GM23338 (cell line): ENCODE data around the gene GCFC2. TPM values are rescaled to one million over a fixed set of nuclear protein-coding genes. Genes with fewer than 3 reads are reported as not detected.

Experiments used
- ATAC-seq: fragments of 200-7000 bp; cut with Tn5 transposase; 3 replicates; pipeline ENCODE4 v1.9.1; 2020
- DNase-seq: peaks from one replicate; pipeline ENCODE4 v3.0.0-alpha.2; 2015; ENCODE audit warnings: low spot score
- H2AFZ ChIP-seq: fragments of 200-600 bp; sonication (generic); 2 replicates; pipeline ENCODE4 v1.8.0; 2016; ENCODE audit warnings: antibody characterized with exemption, mild to moderate bottlenecking, moderate library complexity
- H3F3A ChIP-seq: fragments of 200-600 bp; sonication (generic); replicated peaks from 2 replicates; pipeline ENCODE4 v1.8.0; 2017; ENCODE audit warnings: antibody characterized with exemption, mixed run types, low read depth
- H3K27ac ChIP-seq: fragments of 200-600 bp; sonication (generic); 2 replicates; pipeline ENCODE4 v1.6.1; 2016; ENCODE audit warnings: low read depth
- H3K27me3 ChIP-seq: fragments of 200-600 bp; sonication (generic); 2 replicates; pipeline ENCODE4 v1.8.0; 2016; ENCODE audit warnings: mild to moderate bottlenecking, mixed run types, moderate library complexity; ENCODE audit not compliant: insufficient read depth
- H3K36me3 ChIP-seq: fragments of 200-600 bp; sonication (generic); 2 replicates; pipeline ENCODE4 v1.8.0; 2016; ENCODE audit warnings: mild to moderate bottlenecking; ENCODE audit not compliant: insufficient read depth
- H3K4me1 ChIP-seq: fragments of 200-600 bp; sonication (generic); 2 replicates; pipeline ENCODE4 v1.8.0; 2016; ENCODE audit warnings: mild to moderate bottlenecking, moderate library complexity; ENCODE audit not compliant: insufficient read depth
- H3K4me2 ChIP-seq: fragments of 200-600 bp; sonication (generic); 2 replicates; pipeline ENCODE4 v1.7.1; 2017; ENCODE audit warnings: mixed run types
- H3K4me3 ChIP-seq: fragments of 200-600 bp; sonication (generic); 2 replicates; pipeline ENCODE4 v1.6.1; 2016; ENCODE audit warnings: mixed run types
- H3K79me2 ChIP-seq: fragments of 200-600 bp; sonication (generic); replicated peaks from 2 replicates; pipeline ENCODE4 v1.8.0; 2017; ENCODE audit warnings: mild to moderate bottlenecking; ENCODE audit not compliant: insufficient read depth
- H3K9me2 ChIP-seq: fragments of 200-600 bp; sonication (generic); 2 replicates; pipeline ENCODE4 v1.8.0; 2017; ENCODE audit not compliant: insufficient read depth
- H4K20me1 ChIP-seq: fragments of 200-600 bp; sonication (generic); replicated peaks from 2 replicates; pipeline ENCODE4 v1.8.0; 2017; ENCODE audit warnings: mild to moderate bottlenecking; ENCODE audit not compliant: insufficient read depth
- H3K27ac Mint-ChIP-seq: 2 replicates; pipeline ENCODE4 v1.8.0; 2020; ENCODE audit warnings: inconsistent platforms, mild to moderate bottlenecking, moderate library complexity, mixed read lengths
- H3K27me3 Mint-ChIP-seq: 3 replicates; pipeline ENCODE4 v1.8.0; 2022; ENCODE audit warnings: low read depth, mild to moderate bottlenecking, moderate library complexity, mixed read lengths, inconsistent platforms; ENCODE audit not compliant: insufficient read depth, poor library complexity
- H3K36me3 Mint-ChIP-seq: 3 replicates; pipeline ENCODE4 v1.8.0; 2021; ENCODE audit warnings: low read depth, mild to moderate bottlenecking, inconsistent platforms, moderate library complexity, mixed read lengths
- H3K4me1 Mint-ChIP-seq: 3 replicates; pipeline ENCODE4 v1.8.0; 2020; ENCODE audit warnings: mild to moderate bottlenecking, inconsistent platforms, mixed read lengths
- H3K4me3 Mint-ChIP-seq: 3 replicates; pipeline ENCODE4 v1.8.0; 2021; ENCODE audit warnings: moderate library complexity, mild to moderate bottlenecking, inconsistent platforms, mixed read lengths
- H3K9me3 Mint-ChIP-seq: 3 replicates; pipeline ENCODE4 v1.8.0; 2020; ENCODE audit warnings: moderate library complexity, mild to moderate bottlenecking, inconsistent platforms, mixed read lengths
- EZH2 ChIP-seq: fragments of 200-600 bp; sonication (generic); IDR thresholded peaks from one replicate; pipeline ENCODE4 v1.8.0; 2017; ENCODE audit warnings: antibody characterized with exemption, mild to moderate bottlenecking, low read depth; ENCODE audit not compliant: unreplicated experiment
- EZH2phosphoT487 ChIP-seq: fragments of 200-600 bp; sonication (generic); IDR thresholded peaks from one replicate; pipeline ENCODE4 v1.8.1; 2018; ENCODE audit warnings: antibody characterized with exemption; ENCODE audit not compliant: unreplicated experiment
- JUNB ChIP-seq: IDR thresholded peaks from one replicate; pipeline ENCODE4 v1.6.1; 2016; ENCODE audit warnings: antibody characterized with exemption; ENCODE audit not compliant: unreplicated experiment
- NANOG ChIP-seq: IDR thresholded peaks from 2 replicates; pipeline ENCODE4 v1.6.1; 2016; ENCODE audit warnings: antibody characterized with exemption, borderline replicate concordance
- POLR2AphosphoS5 ChIP-seq: IDR thresholded peaks from 2 replicates; pipeline ENCODE4 v1.6.1; 2016; ENCODE audit warnings: antibody characterized with exemption, low read depth
- ZNF331 ChIP-seq: fragments of 250-450 bp; sonication (Bioruptor Pico); IDR thresholded peaks from 2 replicates; pipeline ENCODE4 v1.5.0; 2020; ENCODE audit warnings: low read depth, mild to moderate bottlenecking, moderate library complexity
- polyA plus RNA-seq: library from polyadenylated mRNA; unstranded; fragments of >200 nt; fragmentation: Nextera tagmentation; extraction: Ambion mirVana; gene quantifications from 2 replicates; pipeline ENCODE4 v1.2.1, GENCODE V29; 2016
- total RNA-seq: library from RNA; depleted of rRNA; stranded (reverse); fragments of >200 nt; shearing (Covaris generic); gene quantifications from 2 replicates; pipeline ENCODE4 v1.2.3, GENCODE V29; 2014
- TF ChIP-seq, protein P1 (sequence below), 2 experiments: fragments of 200-600 bp in 1 of 2; sonication (generic) in 1 of 2; conservative IDR thresholded peaks; 2 replicates each; pipeline versions ENCODE4 v1.5.1 to v1.6.1; 2016 to 2017; ENCODE audit warnings: antibody characterized with exemption in 2 of 2, low read depth in 2 of 2, mild to moderate bottlenecking in 2 of 2, moderate library complexity in 1 of 2
- TF ChIP-seq, protein P2 (sequence below): IDR thresholded peaks from 2 replicates; pipeline ENCODE4 v1.6.1; 2016; ENCODE audit warnings: antibody characterized with exemption
- TF ChIP-seq, protein P3 (sequence below): IDR thresholded peaks from one replicate; pipeline ENCODE4 v1.6.1; 2018; ENCODE audit warnings: antibody characterized with exemption; ENCODE audit not compliant: unreplicated experiment

Gene GCFC2
- total and polyA plus RNA-seq, 2 experiments from 2014 or later: 23.8 to 26.2 TPM

- Histone ChIP-seq H3F3A (no peaks in the 10 kb centered on the region), H3K4me3 (no peak overlapping the region), H3K9me2 (peaks cover 10% of the 10 kb centered on the region; the same call in 1 of the 2 replicates), H3K4me2 (no peak overlapping the region), H3K79me2 (no peaks in the 10 kb centered on the region), H3K4me1 (no peaks in the 10 kb centered on the region), H4K20me1 (no peaks in the 10 kb centered on the region), H3K36me3 (no peaks in the 10 kb centered on the region), H3K27ac (no peak overlapping the region), H2AFZ (no peak overlapping the region), H3K27me3 (no peaks in the 10 kb centered on the region)
- H3K27ac Mint-ChIP-seq: no peak overlapping the region
- no peaks in the 10 kb centered on the region for H3K27me3 Mint-ChIP-seq
- ATAC-seq: no peak
- H3K36me3 Mint-ChIP-seq: peaks cover 2% of the 10 kb centered on the region; the same call in 1 of the 3 replicates
- no peak overlapping the region for H3K4me3 Mint-ChIP-seq
- H3K9me3 Mint-ChIP-seq: peaks cover 6% of the 10 kb centered on the region; the same call in 2 of the 3 replicates
- TF ChIP-seq POLR2AphosphoS5 (no peak), EZH2phosphoT487 (no peak), JUNB (no peak)
- no peaks in the 10 kb centered on the region for H3K4me1 Mint-ChIP-seq
- DNase-seq: no peak
Observed at GRCh38 chr2:75736276-75736675, 25.6 kb upstream of the GCFC2 start.

DNA sequence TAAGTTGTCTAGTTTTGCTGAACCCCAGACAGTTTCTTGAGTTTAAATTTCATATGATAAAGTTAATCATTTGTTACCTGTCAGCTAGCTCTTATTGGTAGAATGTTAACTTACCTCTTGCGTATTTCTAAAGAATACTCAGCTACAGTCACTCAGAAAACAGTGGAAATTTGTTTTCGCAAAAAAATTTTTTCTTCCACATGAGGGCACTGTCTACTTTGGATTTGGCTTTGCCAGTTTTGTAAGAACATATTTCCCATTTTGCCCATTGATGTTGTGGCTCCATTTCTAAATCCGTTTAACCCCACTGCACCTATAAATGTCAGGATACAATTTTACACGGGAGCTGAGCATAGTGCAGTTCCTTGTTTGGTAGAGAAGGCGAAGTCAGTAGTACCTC, 19.1 kb upstream of the GCFC2 start:
- H3K4me3 Mint-ChIP-seq: no peak overlapping the region
- Histone ChIP-seq H3K27ac (no peak overlapping the region), H2AFZ (no peak overlapping the region), H3K79me2 (no peaks in the 10 kb centered on the region), H3K4me1 (no peaks in the 10 kb centered on the region), H3K4me3 (no peak overlapping the region), H4K20me1 (no peaks in the 10 kb centered on the region), H3K36me3 (no peaks in the 10 kb centered on the region), H3K9me2 (peaks cover 5% of the 10 kb centered on the region; the same call in 1 of the 2 replicates), H3K27me3 (no peaks in the 10 kb centered on the region), H3K4me2 (no peak overlapping the region), H3F3A (no peaks in the 10 kb centered on the region)
- no peak overlapping the region for H3K27ac Mint-ChIP-seq
- no peaks in the 10 kb centered on the region for H3K4me1 Mint-ChIP-seq
- ATAC-seq (no peak), DNase-seq (peak; percentile 28)
- peaks cover 6% of the 10 kb centered on the region; the same call in 2 of the 3 replicates for H3K9me3 Mint-ChIP-seq
- TF ChIP-seq, protein P1, sequence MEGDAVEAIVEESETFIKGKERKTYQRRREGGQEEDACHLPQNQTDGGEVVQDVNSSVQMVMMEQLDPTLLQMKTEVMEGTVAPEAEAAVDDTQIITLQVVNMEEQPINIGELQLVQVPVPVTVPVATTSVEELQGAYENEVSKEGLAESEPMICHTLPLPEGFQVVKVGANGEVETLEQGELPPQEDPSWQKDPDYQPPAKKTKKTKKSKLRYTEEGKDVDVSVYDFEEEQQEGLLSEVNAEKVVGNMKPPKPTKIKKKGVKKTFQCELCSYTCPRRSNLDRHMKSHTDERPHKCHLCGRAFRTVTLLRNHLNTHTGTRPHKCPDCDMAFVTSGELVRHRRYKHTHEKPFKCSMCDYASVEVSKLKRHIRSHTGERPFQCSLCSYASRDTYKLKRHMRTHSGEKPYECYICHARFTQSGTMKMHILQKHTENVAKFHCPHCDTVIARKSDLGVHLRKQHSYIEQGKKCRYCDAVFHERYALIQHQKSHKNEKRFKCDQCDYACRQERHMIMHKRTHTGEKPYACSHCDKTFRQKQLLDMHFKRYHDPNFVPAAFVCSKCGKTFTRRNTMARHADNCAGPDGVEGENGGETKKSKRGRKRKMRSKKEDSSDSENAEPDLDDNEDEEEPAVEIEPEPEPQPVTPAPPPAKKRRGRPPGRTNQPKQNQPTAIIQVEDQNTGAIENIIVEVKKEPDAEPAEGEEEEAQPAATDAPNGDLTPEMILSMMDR (conservative IDR thresholded peaks at IDR 0.05; ENCODE audit: low read depth in 2 of 2): peak; percentile 52 to 53
- TF ChIP-seq, protein P2, sequence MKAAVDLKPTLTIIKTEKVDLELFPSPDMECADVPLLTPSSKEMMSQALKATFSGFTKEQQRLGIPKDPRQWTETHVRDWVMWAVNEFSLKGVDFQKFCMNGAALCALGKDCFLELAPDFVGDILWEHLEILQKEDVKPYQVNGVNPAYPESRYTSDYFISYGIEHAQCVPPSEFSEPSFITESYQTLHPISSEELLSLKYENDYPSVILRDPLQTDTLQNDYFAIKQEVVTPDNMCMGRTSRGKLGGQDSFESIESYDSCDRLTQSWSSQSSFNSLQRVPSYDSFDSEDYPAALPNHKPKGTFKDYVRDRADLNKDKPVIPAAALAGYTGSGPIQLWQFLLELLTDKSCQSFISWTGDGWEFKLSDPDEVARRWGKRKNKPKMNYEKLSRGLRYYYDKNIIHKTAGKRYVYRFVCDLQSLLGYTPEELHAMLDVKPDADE: no peak
- H3K36me3 Mint-ChIP-seq: peaks cover 2% of the 10 kb centered on the region; the same call in 1 of the 3 replicates
- no peaks in the 10 kb centered on the region for H3K27me3 Mint-ChIP-seq

DNA sequence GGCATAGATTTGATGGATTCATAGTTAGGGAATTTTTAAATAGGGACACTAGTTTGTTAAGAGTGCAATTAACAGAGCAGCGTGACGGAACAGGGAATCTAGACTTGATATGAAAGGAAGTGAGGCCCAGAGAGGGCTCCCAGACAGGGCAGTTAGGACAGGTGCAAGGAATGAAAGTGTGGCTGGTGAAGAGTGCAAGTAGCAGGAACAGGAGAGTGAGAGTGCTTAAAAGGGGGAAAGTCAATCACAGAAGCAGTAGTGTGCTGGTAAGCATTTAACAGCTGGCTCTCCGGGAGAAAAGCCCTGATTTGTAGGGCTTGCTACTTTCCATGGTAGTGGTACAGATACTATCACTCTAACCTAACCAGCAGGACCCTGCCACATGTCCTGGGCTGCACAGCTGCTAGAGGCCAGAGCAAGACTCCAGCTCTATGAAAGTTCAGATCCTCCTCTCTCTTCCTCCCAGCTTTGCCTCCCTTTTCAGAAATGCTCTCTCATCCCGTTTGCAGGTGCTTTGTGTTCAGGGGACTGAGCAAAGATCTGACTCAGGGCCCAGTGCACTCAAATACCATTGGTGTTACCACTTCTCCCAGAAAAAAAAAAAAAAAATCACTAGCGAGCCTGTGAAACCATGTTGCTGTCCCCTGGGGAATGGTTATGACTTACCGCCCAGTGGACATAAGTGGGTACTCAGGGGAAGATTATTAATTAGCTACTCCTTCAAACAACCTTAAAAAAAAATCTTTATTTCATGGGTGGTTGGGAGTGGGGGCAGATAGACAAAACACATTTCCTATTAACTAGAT, 18.1 kb upstream of the GCFC2 start:
- Histone ChIP-seq H3K27me3 (no peaks in the 10 kb centered on the region), H3K4me3 (no peak overlapping the region), H3K9me2 (peaks cover 5% of the 10 kb centered on the region; the same call in 1 of the 2 replicates), H3K36me3 (no peaks in the 10 kb centered on the region), H2AFZ (no peak overlapping the region), H3K4me2 (no peak overlapping the region), H3K4me1 (no peaks in the 10 kb centered on the region), H4K20me1 (no peaks in the 10 kb centered on the region), H3K27ac (no peak overlapping the region), H3K79me2 (no peaks in the 10 kb centered on the region), H3F3A (no peaks in the 10 kb centered on the region)
- no peak overlapping the region for H3K4me3 Mint-ChIP-seq
- DNase-seq (no peak), ATAC-seq (no peak)
- H3K27me3 Mint-ChIP-seq: no peaks in the 10 kb centered on the region
- H3K27ac Mint-ChIP-seq: no peak overlapping the region
- no peaks in the 10 kb centered on the region for H3K4me1 Mint-ChIP-seq
- peaks cover 3% of the 10 kb centered on the region; the same call in 1 of the 3 replicates for H3K9me3 Mint-ChIP-seq
- peaks cover 2% of the 10 kb centered on the region; the same call in 1 of the 3 replicates for H3K36me3 Mint-ChIP-seq
- TF ChIP-seq, protein P3, sequence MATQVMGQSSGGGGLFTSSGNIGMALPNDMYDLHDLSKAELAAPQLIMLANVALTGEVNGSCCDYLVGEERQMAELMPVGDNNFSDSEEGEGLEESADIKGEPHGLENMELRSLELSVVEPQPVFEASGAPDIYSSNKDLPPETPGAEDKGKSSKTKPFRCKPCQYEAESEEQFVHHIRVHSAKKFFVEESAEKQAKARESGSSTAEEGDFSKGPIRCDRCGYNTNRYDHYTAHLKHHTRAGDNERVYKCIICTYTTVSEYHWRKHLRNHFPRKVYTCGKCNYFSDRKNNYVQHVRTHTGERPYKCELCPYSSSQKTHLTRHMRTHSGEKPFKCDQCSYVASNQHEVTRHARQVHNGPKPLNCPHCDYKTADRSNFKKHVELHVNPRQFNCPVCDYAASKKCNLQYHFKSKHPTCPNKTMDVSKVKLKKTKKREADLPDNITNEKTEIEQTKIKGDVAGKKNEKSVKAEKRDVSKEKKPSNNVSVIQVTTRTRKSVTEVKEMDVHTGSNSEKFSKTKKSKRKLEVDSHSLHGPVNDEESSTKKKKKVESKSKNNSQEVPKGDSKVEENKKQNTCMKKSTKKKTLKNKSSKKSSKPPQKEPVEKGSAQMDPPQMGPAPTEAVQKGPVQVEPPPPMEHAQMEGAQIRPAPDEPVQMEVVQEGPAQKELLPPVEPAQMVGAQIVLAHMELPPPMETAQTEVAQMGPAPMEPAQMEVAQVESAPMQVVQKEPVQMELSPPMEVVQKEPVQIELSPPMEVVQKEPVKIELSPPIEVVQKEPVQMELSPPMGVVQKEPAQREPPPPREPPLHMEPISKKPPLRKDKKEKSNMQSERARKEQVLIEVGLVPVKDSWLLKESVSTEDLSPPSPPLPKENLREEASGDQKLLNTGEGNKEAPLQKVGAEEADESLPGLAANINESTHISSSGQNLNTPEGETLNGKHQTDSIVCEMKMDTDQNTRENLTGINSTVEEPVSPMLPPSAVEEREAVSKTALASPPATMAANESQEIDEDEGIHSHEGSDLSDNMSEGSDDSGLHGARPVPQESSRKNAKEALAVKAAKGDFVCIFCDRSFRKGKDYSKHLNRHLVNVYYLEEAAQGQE: no peak
- TF ChIP-seq ZNF331 (CRISPR knock-in tag) (no peak), NANOG (no peak), EZH2 (no peak)
